AG08395 (cell line): ENCODE measurements around the gene DHRS3.
A peak's percentile ranks its signal among the peaks of the same experiment; 100 is the strongest.
"Not testable (repeated sequence)": the region's sequence is repeated elsewhere in the genome, so short reads cannot be mapped to it uniquely, and the experiment has no call there.

Experiments used
- DNase-seq: peaks from one replicate; pipeline ENCODE4 v3.0.0; 2012; ENCODE audit warnings: mixed read lengths, low spot score

DHRS3 gene

DNA sequence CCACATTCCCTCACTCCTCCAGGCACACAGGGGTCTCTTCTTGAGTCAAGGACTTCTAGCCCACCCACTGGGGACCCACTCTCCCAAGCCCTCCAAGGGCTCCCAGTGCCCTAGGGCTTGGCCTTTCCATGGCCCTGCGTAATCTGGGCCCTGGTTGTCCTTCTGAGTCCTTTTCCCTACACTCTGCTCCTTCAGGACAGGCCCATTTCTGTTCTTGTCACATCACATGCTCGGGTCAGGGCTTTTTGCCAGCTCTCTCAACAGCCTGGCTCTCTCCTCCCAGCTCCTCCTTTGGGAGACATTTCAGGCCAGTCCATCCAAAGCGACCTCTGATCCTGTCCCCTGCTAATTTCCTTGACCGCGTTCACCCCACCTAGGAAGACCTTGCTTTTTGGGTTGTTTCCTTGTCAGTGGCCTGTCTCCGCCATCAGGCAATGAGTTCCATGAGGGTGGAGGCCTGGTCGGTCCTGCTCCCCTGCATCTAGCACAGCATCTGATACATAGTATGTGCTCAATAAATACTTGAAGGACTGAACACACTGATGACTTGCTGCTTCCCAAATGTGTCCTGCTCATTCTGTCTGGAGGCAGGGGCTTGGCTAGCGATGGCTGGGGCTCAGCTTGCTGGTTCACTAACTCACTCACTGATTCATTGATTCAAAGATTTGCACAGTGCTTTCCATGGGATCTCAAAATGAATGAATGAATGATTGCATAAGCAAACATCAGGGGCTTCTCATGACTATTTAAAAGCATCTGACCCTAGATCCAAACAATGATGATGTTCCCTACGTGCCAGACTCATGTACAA lies 44.8 kb downstream of the DHRS3 start:
- DNase-seq: no peak

DNA sequence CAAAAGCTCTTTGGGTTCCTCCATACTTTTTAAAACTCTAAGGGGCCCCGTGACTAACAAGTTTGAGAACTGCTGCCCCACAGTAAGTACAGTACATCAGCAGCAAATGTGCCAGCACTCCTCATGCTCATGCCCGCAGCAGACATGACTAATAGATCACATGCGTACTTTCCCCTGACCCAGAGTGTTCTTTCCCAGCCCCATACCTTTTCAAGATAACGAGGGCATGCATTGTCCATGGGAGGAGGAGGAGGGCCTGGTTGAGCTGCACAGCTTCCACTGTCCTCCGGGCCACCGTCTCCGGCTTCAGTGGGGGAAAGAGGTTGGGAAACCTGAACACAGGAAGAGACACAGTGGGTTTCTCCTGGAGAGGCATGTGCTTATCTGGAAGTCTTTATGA lies 45.5 kb downstream of the DHRS3 start:
- DNase-seq: no peak

DNA sequence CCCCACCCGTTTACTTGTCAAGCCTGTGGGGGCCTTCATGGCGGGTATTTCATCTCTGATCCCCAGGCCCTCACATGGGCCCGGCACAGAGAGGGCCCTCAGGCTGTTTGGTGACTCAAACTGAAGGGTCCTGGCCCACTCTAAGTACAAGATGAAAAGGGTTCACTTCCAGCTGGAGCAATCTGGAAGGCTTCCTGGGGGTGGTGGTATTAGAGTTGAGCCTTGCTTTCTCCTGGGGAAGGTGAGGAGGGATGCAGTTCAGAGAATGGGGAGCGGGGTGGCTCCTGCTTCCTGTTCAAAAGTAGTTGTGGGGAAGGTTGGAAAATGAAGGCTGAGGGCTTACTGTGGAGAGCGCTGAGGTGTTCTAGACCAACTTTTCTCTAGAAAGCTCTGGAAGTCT lies 47.7 kb downstream of the DHRS3 start:
- DNase-seq: no peak

DNA sequence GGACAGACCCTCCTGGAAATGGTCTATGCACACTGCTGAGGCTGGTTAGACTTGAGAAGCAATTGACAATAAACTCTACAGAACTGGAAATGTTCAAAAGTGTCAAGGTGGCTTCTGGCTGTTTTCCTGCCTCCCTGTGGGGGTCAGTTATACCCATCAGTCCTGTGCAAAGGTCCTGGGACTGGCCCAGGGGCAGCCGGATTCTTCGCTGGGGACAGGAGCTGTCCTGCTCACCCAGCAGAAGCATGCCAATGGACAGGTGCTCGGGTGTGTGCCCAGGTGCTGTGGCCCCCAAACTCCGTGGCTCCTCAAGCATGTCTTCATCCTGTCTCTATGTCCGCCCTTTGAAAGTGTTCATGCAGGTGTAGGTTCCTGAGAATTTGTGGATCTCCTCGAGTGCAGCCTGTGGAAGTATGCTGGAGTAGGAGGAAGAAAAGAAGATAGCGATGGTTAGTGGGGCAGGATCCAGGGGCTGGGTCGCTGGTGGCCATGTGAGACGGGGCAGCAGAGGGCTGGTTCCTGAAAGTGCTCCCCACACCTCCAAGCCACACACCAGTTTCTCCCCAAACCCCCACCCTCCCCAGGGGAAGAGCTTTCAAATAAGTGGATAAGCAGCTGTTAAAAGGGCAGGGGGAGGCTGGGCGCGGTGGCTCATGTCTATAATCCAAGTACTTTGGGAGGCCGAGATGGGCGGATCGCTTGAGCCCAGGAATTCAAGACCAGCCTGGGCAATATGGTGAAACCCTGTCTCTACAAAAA lies 49.8 kb downstream of the DHRS3 start:
- DNase-seq: no peak

DNA sequence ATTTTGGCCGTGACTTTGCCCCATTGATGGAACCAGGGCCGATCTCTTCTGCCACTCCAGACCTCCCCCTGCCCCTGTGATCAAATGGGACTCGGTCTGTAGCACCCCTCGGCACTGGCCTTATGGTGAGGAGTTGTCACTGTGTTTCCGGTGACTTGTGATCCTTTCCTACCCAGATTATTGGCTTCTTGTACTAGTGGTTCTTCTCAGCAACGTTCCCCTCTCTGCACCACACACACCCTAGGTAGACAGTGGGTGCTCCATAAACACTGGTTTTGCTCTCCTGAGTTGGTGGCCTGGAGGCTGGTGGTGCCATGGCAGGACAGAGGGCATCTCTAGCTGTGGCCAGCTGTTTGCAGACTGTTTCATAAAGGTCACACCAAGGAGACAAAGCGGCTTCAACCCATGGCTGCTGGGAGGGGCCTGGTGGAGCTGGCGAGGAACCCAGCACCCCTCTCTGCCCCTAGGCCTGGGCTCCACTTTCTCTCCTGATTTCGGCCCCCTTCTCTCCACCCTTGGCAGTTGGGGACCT lies 50.7 kb downstream of the DHRS3 start:
- no peak for DNase-seq

DNA sequence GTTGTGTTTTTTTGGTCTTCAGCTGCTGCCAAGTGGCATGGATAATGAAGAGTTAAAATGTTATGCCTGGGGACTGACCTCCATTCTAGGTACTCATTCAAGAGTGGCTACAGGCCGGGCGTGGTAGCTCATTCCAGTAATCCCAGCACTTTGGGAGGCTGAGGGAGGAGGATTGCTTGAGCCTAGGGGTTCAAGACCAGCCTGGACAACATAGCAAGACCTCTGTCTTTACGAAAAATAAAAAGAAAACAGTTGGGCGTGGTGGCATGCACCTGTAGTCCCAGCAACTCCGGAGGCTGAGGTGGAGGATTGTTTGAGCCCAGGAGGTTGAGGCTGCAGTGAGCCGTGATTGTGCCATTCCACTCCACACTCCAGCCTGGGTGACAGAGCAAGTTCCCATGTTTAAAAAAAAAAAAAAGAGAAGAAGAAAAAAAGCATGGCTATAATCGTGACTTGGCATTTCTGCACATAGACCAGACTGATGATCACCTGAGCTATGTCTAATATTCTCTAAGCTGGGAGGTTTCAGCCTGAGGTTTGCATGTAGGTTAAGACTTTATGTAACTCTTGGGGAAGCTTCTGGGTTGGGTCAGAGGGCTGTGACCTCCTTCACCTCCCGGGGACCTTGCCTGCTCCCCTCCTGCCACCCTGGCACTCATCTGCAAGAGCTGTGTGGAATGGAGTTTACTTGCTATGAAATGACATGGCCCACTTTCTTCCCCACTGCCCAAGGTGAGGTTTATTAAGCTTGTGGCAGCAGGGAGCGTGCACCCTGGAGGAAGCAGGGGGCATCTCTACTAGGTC lies 51.3 kb downstream of the DHRS3 start:
- DNase-seq: no peak

DNA sequence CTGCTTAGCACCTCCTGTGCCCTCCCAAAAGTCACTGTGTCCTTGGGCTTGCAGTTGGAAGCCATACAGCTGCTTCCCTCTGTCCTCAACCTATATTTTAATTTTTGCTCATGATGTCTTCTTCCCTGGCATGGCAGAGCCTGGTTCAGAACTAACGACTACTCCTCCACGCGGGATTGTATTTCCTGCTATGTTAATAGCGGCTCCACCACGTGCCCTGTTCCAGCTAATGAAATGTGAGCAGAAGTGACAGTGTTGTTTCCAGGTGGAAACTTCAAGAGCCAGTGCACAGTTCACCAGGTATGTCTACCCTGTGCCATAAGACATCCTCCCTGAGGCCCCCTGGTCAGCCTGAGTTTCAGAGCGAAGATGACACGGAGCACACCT lies 52.1 kb downstream of the DHRS3 start:
- no peak for DNase-seq

DNA sequence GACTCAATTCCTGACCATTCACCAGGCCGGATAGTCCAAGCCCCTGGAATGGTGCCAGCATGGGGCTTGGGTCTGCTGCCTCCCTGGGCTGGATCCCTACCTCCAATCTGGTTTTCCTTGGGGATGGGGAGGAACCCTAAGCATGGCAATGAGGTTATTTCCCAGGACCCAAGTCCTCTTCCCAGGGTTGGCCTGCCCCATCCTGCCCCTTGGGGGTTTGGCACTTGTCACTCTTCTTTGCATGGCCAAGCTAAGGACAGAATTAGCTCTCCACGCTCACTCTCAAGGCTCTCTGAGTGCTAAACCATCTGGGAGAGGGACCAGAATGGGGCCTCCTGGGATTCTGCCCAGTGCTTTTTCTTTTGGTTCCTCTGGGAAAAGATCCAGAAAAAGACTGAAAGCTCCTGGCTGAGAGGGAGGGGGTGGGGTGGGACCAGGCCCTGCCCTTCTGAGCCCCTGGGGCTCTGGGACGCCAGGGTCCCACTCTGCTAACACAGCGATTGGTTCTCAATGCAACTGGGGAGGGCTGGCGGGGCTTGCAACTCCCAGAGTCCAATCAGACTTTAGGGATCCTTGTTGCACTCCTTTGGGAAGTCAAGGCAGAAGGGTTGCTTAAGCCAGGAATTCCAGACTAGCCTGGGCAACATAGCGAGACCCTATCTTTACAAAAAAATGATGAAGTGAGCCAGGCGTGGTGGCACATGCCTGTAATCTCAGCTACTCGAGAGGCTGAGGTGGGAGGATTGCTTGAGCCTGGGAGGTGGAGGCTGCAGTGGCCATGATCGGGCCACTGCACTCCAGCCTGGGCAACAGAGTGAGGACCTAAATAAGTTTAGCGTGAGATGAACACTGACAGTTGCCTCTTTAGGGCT lies 52.7 kb downstream of the DHRS3 start:
- DNase-seq: peak; percentile 33

DNA sequence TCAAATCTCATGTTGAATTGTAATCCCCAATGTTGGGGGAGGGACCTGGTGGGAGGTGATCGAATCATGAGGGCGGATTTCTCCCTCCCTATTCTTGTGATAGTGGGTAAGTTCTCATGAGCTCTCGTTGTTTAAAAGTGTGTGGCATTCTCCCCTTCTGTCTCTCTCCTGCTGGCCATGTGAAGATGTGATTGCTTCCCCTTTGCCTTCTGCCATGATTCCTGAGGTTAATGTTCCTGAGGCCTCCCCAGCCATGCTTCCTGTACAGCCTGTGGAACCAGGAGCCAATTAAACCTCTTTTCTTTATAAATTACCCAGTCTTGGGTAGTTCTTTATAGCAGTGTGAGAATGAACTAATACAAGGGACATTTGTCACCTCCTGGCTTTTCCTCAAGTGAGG lies 53.8 kb downstream of the DHRS3 start:
- not testable (repeated sequence) for DNase-seq

DNA sequence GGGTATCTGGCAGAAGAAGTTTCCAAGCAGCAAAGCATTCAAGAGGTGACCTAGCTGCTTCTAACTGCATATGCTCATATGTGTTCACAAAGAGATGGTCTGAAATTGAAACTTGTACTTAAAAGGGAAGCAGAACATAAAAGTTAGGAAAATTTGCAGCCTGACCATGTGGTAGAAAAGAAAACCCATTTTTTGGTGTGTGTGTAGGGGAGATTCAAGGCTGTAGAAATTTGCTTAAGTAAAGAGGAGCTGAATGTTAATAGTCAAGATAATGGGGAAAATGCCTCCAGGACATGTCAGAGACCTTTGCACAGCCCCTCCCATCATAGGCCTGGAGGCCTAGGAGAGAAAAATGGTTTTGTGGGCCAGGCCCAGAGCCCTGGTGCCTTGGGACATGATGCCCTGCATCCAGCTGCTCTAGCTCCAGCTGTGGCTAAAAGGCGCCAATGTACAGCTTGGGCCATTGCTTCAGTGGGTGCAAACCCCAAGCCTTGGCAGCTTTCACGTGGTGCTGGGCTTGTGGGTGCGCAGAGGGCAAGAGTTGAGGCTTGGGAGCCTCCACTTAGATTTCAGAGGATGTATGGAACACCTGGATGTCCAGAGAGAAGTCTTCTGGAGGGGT lies 54.9 kb downstream of the DHRS3 start:
- no peak for DNase-seq

DNA sequence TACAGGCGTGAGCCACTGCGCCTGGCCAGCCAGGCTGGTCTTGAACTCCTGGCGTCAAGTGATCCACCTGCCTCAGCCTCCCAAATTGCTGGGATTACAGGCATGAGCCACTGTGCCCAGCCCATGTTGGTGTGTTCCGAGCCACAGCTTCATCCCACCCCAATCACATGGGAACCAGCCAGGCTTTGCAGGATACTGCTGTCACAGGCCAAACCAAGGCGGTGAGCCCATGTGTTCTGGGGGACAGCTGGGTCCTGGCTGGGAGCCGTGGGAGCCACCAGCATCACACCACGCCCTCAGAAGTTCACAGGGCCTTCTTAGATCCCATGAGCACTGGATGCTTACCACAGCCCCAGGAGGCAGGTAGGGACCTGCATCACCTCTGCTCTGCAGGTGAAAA lies 56.9 kb downstream of the DHRS3 start:
- no peak for DNase-seq

DNA sequence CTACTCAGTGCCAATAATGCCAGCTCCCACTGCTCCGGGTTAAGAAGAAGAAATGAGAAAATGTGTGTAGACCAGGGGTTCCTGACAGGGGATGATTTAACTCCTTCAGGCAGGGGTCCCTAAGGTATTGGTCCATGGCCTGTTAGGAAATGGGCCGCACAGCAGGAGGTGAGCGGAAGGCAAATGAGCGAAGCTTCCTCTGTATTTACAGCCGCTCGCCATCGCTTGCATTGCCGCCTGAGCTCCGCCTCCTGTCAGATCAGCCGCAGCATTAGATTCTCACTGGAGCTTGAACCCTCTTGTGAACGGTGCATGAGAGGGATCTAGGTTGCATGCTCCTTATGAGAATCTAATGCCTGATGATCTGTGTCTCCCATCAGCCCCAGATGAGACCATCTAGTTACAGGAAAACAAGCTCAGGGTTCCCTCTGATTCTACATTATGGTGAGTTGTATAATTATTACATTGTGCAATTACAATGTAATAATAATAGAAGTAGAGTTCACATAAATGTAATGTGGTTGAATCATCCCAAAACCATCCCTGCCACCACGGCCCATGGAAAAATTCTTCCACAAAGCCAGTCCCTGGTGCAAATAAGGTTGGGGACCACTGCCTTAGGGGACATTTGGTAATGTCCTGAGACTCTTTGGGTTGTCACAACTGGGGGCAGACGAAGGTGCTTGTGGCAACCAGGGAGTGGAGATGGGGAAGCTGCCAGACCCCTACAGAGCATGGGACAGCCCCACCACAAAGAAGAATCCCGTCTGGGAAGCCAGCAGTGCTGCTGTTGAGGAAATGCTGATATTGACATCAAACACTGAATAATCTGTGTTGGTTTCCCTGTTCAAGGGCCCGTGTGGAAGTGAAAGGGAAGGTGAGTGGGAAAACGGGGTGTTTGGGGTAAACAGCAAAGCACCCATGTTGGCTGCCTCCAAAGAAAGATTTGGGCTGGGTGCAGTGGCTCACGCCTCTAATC lies 60.8 kb downstream of the DHRS3 start:
- DNase-seq: no peak

DNA sequence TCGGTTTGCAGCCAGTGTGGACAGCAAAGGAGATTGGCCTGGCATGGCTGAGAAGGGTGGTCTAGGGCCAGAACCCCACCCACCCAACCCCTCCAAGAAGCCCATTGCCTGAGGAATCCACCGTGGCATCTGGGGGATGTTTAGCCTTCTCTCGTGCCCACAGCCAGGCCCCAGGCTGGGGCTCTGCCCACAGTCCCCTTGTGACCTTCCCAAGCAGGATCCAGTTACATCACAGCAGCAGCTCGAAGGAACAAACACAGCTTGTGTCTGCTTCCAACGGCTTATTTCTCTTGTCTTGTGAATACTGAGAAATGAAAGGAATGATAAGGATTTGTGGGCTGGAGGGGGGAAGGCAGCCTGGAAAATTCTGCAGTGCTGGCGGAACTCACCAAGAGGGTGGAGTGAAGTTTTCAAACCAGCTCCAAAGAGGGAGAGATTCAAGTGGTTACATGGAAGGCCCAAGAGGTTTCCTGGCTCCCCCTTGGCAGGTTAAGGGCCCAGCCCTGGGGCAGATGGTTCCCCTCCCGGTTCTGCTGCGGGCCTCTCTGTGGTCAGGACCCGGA lies 61.6 kb downstream of the DHRS3 start:
- DNase-seq: peak; percentile 90

DNA sequence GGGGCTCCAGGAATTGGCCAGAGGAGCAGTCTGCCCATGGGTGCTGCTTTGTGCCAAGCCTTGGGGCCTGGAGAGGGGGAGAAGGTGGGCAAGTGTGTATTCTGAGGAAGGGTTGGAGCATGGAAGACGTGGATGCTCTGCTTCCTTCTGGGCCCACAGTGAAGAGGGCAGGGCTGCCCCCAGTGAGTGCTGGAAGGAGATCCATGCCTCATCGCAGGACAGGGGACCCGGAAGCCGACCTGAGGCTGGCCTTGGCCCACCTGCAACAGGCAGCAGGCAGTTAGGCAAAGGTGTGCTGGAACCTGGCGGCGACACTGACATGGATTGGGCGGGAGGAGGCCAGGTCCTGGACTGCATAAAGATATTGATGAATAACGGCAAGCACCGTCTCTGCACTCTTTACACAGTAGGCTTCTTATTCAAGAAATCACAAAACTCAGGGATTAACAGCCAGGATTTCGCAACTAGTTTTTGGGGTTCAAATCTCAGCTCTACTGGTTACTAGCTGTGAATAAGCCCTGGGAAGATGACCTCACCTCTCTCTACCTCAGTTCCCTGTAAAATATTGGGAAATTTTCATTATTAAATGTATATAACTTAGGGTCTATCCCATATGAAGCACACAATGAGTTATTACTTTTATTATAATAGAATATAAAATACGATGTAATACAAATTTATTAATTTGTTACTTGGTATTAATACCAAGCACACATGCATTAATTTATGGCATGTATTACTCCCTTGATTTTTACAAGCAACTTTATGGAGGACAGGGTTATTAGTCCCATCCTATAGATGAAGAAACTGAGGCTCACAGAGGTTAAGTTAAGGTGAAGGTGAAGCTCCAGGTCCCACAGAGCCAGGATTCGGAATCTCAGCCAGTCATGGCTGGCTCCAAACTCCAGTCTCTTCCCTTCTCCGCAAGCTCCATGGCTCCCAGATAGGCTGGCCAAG lies 62.3 kb downstream of the DHRS3 start:
- DNase-seq: no peak

DNA sequence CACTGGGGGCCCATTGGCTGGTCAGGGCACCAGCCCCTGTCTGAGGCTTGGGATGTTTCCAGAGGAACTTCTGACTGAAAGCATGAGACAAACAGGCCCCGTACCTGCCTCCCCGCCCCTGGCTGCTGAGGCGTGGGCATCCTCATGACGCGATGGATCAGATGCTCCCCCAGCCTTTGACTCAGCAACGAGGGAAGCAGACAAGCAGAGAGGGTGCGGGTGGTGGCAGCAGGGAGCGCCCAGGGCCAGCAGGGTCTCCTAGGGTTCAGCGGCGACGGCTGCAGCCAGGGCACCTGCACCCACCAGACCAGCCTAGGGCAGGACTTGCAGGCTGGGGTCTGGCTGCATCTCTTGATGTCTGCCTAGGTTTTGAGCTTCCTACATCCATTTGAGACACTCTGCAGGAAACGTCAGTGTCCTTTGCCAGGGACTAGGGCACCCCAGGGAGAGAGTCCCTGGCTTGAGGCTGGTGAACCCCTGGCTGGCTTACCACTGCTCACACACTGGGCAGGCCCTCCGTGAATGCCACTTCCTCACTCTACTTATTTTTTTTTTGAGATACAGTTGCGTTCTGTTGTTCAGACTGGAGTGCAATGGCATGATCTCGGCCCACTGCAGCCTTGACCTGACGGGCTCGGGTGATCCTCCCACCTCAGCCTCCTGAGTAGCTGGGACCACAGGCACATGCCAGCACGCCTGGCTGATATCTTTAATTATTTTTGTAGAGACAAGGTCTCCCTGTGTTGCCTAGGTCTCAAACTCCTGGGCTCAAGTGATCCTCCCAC lies 63.3 kb downstream of the DHRS3 start:
- no peak for DNase-seq

DNA sequence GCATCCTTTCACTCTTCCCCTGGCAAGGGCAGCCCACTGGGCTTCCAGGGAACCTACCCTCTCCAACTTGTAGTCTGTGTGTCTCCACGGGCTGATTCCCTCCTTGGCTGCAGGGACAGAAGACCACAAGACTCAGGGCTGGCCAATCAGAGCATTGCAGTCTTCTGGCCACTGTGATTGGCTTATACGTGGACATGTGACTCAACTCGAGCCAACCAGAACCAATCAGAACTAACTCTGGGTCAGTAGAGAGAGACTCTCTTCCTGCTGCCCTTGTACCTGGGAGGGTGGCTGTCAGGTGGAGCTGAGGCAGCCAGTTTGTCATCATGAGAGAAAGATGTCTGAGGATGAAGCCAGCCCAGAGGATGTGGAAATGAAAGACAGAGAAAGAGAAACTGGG lies 64.0 kb downstream of the DHRS3 start:
- no peak for DNase-seq
